Activated CD8-positive, alpha-beta T cell treated with anti-CD3 and anti-CD28 coated beads for 36 hours (primary cell): ENCODE results near the gene FAM3C. TPM values are rescaled to one million over a fixed set of nuclear protein-coding genes. Genes with fewer than 3 reads are reported as not detected.

Experiments used
- ATAC-seq: fragments of 200-7000 bp; cut with Tn5 transposase; one replicate; pipeline ENCODE4 v1.10.0; 2021; ENCODE audit warnings: mild to moderate bottlenecking, moderate library complexity
- CTCF ChIA-PET: fragments of 350-600 bp; sonication (Branson Sonifier 250); formaldehyde crosslinking; loops from one replicate; lab custom pipeline; 2021; ENCODE audit warnings: antibody characterized with exemption; lab: Charles Lee
- POLR2A ChIA-PET: fragments of 350-600 bp; sonication (Branson Sonifier 250); formaldehyde crosslinking; loops from one replicate; lab custom pipeline; 2021; ENCODE audit warnings: antibody characterized with exemption; lab: Charles Lee
- DNase-seq: peaks from one replicate; pipeline ENCODE4 v3.0.0-alpha.2; 2020
- H3K27ac Mint-ChIP-seq: one replicate; pipeline ENCODE4 v1.8.0; 2021; ENCODE audit warnings: mild to moderate bottlenecking, mixed read lengths
- H3K27me3 Mint-ChIP-seq: one replicate; pipeline ENCODE4 v1.8.0; 2021; ENCODE audit warnings: mixed read lengths
- H3K36me3 Mint-ChIP-seq: one replicate; pipeline ENCODE4 v1.8.0; 2021; ENCODE audit warnings: low read depth, mixed read lengths
- H3K4me1 Mint-ChIP-seq: one replicate; pipeline ENCODE4 v1.8.0; 2021; ENCODE audit warnings: low read depth, mixed read lengths
- H3K4me3 Mint-ChIP-seq: one replicate; pipeline ENCODE4 v1.8.0; 2021; ENCODE audit warnings: mild to moderate bottlenecking, moderate library complexity, mixed read lengths
- H3K9me3 Mint-ChIP-seq: one replicate; pipeline ENCODE4 v1.8.0; 2021; ENCODE audit warnings: mixed read lengths
- intact Hi-C: fragments of 100-400 bp; cut with micrococcal nuclease; formaldehyde crosslinking; loops from one replicate; pipeline ENCODE4 v1.10.0; 2022
- total RNA-seq, 2 experiments: library from RNA; stranded (reverse); gene quantifications; one replicate each; pipeline ENCODE4 v1.2.3, GENCODE V29; 2021
- TF ChIP-seq, protein P1 (sequence below): fragments of 200-600 bp; IDR thresholded peaks from one replicate; pipeline ENCODE4 v1.8.0; 2022; ENCODE audit warnings: antibody characterized with exemption, mild to moderate bottlenecking

Gene FAM3C
- total RNA-seq, 2 experiments from 2014 or later = 18.6 to 19.1 TPM

DNA sequence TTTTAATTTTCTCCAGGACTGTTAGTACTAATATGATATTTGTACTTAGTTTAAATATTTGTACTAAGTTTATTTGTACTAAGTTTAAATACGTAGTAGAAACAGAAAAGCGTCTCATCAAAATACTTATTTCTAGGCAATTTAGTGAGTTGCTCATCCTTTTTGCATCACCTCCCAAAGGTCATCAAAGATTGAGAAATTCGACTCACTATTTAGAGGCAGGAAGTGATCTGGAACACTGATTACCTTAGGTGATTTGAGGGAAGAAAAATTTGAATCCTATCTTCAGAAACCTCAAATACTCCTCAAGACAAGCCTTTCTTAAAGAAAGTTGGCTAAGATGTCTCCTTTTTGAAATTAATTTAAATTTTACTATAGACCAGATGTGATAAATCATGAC is 52.8 kb downstream of the FAM3C start:
- Mint-ChIP-seq H3K36me3 (peaks cover 25% of the 10 kb centered on the region), H3K4me3 (no peak overlapping the region), H3K4me1 (no peaks in the 10 kb centered on the region), H3K27me3 (no peaks in the 10 kb centered on the region), H3K27ac (no peak overlapping the region), H3K9me3 (no peaks in the 10 kb centered on the region)
- ATAC-seq (no peak), DNase-seq (no peak)
- intact Hi-C loops = no loop called here
- ChIA-PET POLR2A (no interaction called here), CTCF (no interaction called here)
- TF ChIP-seq, protein P1, sequence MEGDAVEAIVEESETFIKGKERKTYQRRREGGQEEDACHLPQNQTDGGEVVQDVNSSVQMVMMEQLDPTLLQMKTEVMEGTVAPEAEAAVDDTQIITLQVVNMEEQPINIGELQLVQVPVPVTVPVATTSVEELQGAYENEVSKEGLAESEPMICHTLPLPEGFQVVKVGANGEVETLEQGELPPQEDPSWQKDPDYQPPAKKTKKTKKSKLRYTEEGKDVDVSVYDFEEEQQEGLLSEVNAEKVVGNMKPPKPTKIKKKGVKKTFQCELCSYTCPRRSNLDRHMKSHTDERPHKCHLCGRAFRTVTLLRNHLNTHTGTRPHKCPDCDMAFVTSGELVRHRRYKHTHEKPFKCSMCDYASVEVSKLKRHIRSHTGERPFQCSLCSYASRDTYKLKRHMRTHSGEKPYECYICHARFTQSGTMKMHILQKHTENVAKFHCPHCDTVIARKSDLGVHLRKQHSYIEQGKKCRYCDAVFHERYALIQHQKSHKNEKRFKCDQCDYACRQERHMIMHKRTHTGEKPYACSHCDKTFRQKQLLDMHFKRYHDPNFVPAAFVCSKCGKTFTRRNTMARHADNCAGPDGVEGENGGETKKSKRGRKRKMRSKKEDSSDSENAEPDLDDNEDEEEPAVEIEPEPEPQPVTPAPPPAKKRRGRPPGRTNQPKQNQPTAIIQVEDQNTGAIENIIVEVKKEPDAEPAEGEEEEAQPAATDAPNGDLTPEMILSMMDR = no peak

DNA sequence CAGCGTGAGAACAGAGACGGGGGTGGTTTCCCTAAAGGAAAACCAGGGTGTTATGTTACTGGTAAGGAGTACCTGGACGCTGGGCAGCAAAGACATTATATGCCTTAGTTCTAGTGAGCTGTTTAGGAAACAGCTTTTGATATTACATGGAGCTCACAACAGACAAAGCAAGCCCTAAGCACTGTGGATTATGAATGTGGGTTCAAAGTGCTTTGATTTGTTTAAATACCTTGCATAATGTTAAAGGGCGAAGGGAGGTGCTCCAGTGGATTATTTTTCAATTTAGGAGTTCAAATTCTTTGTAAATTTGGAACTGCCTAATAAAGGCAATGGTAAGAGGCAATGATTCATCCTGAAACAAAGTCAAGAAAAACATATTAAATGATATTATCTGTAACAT is 53.5 kb downstream of the FAM3C start:
- peaks cover 25% of the 10 kb centered on the region for H3K36me3 Mint-ChIP-seq
- H3K9me3 Mint-ChIP-seq = no peaks in the 10 kb centered on the region
- ChIA-PET CTCF (no interaction called here), POLR2A (no interaction called here)
- intact Hi-C loops = no loop called here
- no peak for ATAC-seq
- H3K4me1 Mint-ChIP-seq = no peaks in the 10 kb centered on the region
- H3K4me3 Mint-ChIP-seq = no peak overlapping the region
- DNase-seq = no peak
- H3K27ac Mint-ChIP-seq = no peak overlapping the region
- TF ChIP-seq, protein P1 = no peak
- no peaks in the 10 kb centered on the region for H3K27me3 Mint-ChIP-seq

DNA sequence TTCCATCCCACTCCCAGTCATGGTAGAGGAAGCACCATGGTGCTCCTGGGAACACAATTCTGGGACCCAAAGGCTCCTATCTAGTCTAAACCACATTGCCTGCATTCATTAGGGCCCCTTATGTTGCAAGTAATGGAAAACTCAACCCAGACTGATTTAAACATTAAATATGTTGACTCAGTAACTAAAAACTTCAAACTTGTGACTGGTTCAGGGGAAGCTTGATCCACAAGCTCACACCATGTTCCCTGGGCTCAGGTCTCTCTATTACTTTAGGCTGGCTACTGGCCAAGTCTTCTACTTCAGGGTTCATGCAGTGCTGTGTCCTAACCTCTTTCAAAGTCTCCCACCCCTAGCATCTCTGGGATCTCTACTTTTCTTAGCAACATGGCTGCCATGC is 54.2 kb downstream of the FAM3C start:
- ChIA-PET POLR2A (no interaction called here), CTCF (no interaction called here)
- DNase-seq (no peak), ATAC-seq (no peak)
- Mint-ChIP-seq H3K27me3 (no peaks in the 10 kb centered on the region), H3K36me3 (peaks cover 20% of the 10 kb centered on the region), H3K4me3 (no peak overlapping the region), H3K9me3 (no peaks in the 10 kb centered on the region), H3K4me1 (no peaks in the 10 kb centered on the region), H3K27ac (no peak overlapping the region)
- TF ChIP-seq, protein P1 = no peak
- intact Hi-C loops = no loop called here

DNA sequence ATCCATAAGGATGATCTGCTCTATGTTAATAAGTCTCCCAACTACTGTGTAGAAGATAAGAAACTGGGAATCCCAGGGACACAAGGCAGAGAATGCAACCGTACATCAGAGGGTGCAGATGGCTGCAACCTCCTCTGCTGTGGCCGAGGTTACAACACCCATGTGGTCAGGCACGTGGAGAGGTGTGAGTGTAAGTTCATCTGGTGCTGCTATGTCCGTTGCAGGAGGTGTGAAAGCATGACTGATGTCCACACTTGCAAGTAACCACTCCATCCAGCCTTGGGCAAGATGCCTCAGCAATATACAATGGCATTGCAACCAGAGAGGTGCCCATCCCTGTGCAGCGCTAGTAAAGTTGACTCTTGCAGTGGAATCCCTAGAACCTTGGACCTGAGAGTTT is 57.0 kb downstream of the FAM3C start:
- H3K36me3 Mint-ChIP-seq = peaks cover 14% of the 10 kb centered on the region
- no peaks in the 10 kb centered on the region for H3K4me1 Mint-ChIP-seq
- no peak for DNase-seq
- ATAC-seq = no peak
- TF ChIP-seq, protein P1 = no peak
- H3K4me3 Mint-ChIP-seq = no peak overlapping the region
- intact Hi-C loops = no loop called here
- POLR2A ChIA-PET = no interaction called here
- no peaks in the 10 kb centered on the region for H3K9me3 Mint-ChIP-seq
- no peak overlapping the region for H3K27ac Mint-ChIP-seq
- peaks cover 6% of the 10 kb centered on the region for H3K27me3 Mint-ChIP-seq
- CTCF ChIA-PET = no interaction called here

DNA sequence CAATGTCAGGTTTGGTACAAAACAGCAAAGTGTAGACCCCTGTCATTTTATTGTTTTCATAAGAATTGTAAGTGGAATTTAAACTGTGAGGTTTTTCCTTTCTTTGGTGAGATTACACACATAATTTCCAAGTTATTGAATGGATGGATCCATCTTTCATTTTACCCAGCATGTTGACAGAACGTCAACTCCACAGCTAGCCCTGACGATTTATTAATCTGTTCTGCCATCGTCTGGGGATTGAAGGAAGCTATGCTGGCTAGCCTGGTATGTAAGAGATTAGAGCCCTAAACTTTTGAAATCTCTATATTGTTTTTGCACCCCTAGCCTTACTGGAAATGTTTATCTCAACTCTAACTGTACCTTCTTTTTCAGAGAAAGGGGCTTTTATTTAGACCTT is 58.7 kb downstream of the FAM3C start:
- peaks cover 10% of the 10 kb centered on the region for H3K36me3 Mint-ChIP-seq
- intact Hi-C loops = no loop called here
- ATAC-seq (no peak), DNase-seq (no peak)
- no peaks in the 10 kb centered on the region for H3K4me1 Mint-ChIP-seq
- H3K27me3 Mint-ChIP-seq = peaks cover 6% of the 10 kb centered on the region
- no peak overlapping the region for H3K27ac Mint-ChIP-seq
- POLR2A ChIA-PET = no interaction called here
- no peak overlapping the region for H3K4me3 Mint-ChIP-seq
- CTCF ChIA-PET = no interaction called here
- H3K9me3 Mint-ChIP-seq = no peaks in the 10 kb centered on the region
- TF ChIP-seq, protein P1 = peak; percentile 19
